Kidney glomerular epithelial cell (primary cell): ENCODE measurements around the gene NFIL3.
A peak's percentile ranks its signal among the peaks of the same experiment; 100 is the strongest.

Experiments used
- DNase-seq: peaks from one replicate; lab custom pipeline; 2025; lab: John Stamatoyannopoulos, UW

Gene NFIL3

GRCh38 chr9:91421971-91422757 lies 1.5 kb downstream of the NFIL3 start:
- peak; percentile 46 for DNase-seq

GRCh38 chr9:91421128-91421765 lies 2.4 kb downstream of the NFIL3 start:
- peak; percentile 14 for DNase-seq

- peak; percentile 73 for DNase-seq
Observed at GRCh38 chr9:91420501-91421127, 3.0 kb downstream of the NFIL3 start.

- DNase-seq: peak; percentile 81
Observed at GRCh38 chr9:91419222-91420191, 4.1 kb downstream of the NFIL3 start.

GRCh38 chr9:91418215-91418610 lies 5.4 kb downstream of the NFIL3 start:
- DNase-seq: no peak

DNA sequence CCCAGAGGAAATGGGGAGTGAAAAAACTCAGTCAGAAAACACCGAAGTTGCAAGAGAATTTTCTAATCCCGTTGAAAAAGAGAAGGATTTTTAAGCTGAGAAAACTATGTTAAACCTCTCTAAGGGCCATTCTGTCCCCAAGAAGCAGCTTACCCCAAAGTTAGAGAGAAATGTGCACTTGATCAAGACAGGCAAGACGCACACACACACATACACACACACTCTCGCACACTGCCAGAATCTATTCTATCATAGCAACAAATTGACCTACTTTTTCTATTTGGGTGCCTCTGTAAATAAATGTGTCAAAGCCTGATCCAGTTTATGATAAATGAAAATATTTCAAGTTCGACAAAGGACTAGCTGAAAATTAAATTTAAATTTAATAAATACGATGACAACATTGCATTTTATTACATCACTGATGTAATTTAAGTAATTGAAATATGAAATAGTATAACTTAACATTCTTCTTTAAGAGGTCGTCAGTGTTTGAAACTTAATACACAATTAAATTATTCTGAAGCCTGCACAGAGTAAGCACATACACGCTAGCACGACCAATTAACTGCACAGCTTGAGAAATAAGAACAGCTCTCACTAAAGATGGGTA lies 5.9 kb downstream of the NFIL3 start:
- peak; percentile 17 for DNase-seq

GRCh38 chr9:91416096-91416712 lies 7.4 kb downstream of the NFIL3 start:
- DNase-seq: peak; percentile 91

DNA sequence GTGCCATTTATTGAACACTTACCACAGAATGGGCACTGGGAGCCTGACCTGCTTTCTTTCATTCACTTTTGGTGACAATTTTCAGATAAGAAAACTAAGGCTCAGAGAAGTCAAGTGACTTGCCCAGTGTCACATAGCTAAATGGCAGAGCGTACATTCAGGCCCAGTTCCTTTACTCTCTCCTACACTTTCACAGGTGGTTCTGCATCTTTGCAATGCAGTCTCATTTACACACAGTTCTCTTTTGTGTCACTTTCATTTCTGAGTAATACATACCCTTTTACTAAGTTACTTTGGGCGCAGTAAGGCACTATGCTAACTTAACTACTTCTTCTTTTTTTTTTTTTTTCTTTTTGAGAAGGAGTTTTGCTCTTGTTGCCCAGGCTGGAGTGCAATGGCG lies 8.3 kb downstream of the NFIL3 start:
- no peak for DNase-seq

- DNase-seq: no peak
Observed at GRCh38 chr9:91412941-91413340, 10.7 kb downstream of the NFIL3 start.

- DNase-seq: no peak
Observed at GRCh38 chr9:91411096-91411771, 12.4 kb downstream of the NFIL3 start.

DNA sequence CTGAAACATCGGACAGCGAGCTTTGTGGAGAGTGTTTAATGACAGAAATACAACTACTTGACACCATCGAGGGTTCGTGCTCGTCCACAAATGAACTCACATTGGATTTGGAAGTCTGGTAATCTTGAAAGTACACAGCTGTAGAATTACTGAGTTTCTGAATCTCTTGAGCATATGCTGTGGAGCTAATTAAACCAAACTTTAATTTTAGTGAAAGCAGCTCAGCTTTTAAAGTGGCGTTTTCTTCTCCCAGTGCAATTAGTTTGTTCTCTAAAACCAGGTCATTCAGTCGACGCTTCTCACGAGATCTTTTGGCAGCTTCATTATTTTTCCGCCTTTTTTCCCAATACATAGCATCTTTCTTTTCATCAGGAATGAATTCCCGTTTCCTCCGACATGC lies 13.5 kb downstream of the NFIL3 start:
- no peak for DNase-seq

DNA sequence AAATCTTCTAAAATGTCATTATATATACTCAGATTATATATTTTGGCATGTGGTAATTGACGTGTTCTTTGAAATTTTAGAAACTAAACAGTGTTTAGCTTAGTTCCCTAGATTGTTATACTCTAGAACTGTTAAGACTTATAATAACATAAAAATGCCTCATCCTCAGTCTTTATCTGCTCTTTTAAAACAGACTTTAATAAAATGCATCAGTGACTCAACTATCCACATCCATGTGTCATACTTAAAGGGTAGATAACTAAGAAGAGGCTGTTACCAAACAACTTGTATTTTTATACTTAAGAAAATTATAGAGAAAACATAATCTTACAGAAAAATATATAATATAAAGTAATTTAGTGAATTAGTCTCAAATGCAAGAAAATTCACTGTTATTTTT lies 15.2 kb downstream of the NFIL3 start:
- no peak for DNase-seq

GRCh38 chr9:91407580-91408318 lies 15.9 kb downstream of the NFIL3 start:
- DNase-seq: no peak

DNA sequence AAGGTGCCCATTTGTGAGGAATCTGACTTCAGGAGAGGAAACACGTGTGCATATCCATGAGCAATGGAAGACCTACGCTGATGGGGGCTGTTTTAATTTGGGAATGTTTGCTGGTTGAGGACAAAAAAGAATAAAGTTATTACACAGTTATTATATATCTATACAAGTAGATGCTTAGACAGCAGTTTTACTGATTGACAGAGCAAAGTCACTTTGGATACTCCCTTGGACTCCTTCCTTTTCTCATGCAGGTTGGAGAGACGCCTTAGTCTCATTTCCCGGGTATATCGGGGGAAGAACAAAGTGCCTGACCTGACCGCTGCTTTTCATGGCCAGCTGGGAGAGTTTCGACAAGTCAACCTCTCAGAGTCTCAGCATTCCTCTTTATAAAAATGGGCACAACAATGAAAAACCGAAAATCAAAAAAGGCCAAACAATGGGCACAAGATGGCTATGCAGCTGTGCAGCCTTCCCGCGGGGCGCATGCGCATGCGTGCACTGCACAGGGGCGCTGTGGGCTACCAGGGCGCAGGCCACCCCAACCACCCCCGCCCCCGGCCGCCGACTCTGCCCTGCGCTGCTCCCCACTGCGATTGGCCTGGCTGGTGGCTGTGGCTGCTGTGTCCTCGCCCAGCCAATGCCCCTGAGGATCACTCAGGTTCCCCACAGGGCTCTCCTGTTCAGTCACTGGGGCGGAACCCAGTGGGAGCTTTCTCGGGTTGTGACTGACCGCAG lies 18.1 kb downstream of the NFIL3 start:
- DNase-seq: no peak

GRCh38 chr9:91403665-91404543 lies 19.7 kb downstream of the NFIL3 start:
- no peak for DNase-seq

DNA sequence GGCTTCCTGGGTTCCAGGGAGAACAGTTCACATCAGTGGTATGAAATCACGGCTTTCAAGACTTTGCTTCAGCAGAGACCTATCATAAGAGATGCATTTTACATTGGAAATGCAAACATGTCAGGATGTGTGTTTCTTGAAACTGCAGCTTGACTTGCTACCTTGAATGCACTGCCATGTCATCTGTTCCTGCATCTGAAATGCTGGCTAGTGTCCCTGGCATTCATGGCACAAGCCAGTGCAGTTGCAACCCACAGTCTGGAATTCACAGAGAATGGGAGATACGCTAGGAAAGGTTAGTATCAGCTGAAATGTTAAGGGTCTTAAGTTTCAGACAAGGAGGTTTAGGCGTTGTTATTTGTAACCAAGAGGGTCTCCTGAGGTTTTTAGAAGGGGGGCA lies 24.7 kb downstream of the NFIL3 start:
- no peak for DNase-seq

DNA sequence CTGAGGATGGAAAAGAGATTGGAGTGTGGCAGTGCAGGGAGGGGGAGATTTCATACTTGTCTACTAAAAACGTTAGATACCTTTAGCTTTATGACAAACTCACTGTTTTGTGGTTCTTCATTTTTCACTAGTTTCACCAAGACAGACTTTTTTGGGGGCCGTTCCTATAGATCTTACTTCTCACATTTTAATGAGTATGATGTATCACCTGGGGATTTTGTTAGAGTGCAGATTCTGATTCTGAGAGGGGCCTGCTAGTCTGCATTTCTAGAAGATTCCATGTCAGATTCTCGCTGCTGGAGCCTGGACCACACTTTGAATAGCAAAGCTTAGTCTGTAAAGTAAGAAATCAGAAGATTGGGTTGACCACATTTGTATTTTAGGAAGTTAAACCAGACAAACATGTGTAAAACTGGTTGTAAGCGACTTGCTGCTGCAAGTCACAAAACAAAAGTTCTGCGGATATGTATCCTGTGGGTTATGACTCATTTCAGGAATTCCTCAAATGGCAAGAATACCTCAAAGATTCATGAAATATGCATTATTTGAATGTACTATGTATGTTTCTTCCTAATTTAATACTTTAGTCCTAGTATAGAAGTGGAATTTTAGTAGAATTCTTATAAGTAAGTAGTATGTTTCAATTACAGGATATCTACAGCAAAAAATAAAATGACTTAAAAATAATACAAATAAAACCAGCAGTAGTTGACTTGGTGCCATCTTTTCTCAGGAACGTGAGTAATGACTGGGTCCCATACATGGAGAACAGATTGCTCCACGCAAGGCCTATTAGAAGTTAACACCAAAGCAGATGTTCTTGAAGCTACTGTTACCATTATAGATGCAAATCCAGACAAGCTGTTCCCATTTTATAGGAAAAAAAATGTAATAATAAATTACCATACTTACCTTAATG lies 27.8 kb downstream of the NFIL3 start:
- DNase-seq: no peak
